Mesendoderm (in vitro differentiated cells): ENCODE data around the gene ESM1.

ENCODE experiments used
- DNase-seq: peaks from one replicate; pipeline ENCODE4 v3.0.0; 2013
- H2AK5ac ChIP-seq: 2 replicates; pipeline ENCODE4 v1.6.1; 2013; ENCODE audit warnings: low read length, inconsistent platforms
- H2BK120ac ChIP-seq: 2 replicates; pipeline ENCODE4 v1.6.1; 2013; ENCODE audit warnings: low read depth, mild to moderate bottlenecking, low read length, moderate library complexity, mixed read lengths
- H2BK15ac ChIP-seq: replicated peaks from 2 replicates; pipeline ENCODE4 v1.6.1; 2013; ENCODE audit warnings: low read depth, mild to moderate bottlenecking, moderate library complexity
- H2BK5ac ChIP-seq: 2 replicates; pipeline ENCODE4 v1.6.1; 2013; ENCODE audit warnings: low read length, inconsistent platforms
- H3K18ac ChIP-seq: 2 replicates; pipeline ENCODE4 v1.6.1; 2013; ENCODE audit warnings: mild to moderate bottlenecking, low read length, mixed read lengths
- H3K23ac ChIP-seq: one replicate; pipeline ENCODE4 v1.6.1; 2013; ENCODE audit warnings: low read length
- H3K27ac ChIP-seq: 2 replicates; pipeline ENCODE4 v1.5.1; 2013; ENCODE audit warnings: low read depth, mild to moderate bottlenecking, inconsistent platforms, low read length, moderate library complexity
- H3K27me3 ChIP-seq: 2 replicates; pipeline ENCODE4 v1.6.1; 2013; ENCODE audit warnings: low read length, control low read depth, mild to moderate bottlenecking, inconsistent platforms; ENCODE audit not compliant: insufficient read depth, poor library complexity
- H3K36me3 ChIP-seq: 2 replicates; pipeline ENCODE4 v1.6.1; 2013; ENCODE audit warnings: low read length, inconsistent platforms; ENCODE audit not compliant: control insufficient read depth, insufficient read depth
- H3K4ac ChIP-seq: one replicate; pipeline ENCODE4 v1.6.1; 2013; ENCODE audit warnings: low read depth, mild to moderate bottlenecking, low read length, moderate library complexity
- H3K4me1 ChIP-seq: 2 replicates; pipeline ENCODE4 v1.6.1; 2013; ENCODE audit warnings: low read depth, low read length, inconsistent platforms; ENCODE audit not compliant: control insufficient read depth
- H3K4me2 ChIP-seq: 2 replicates; pipeline ENCODE4 v1.6.1; 2013; ENCODE audit warnings: low read length
- H3K4me3 ChIP-seq: 2 replicates; pipeline ENCODE4 v1.5.1; 2013; ENCODE audit warnings: mild to moderate bottlenecking, low read length
- H3K56ac ChIP-seq: one replicate; pipeline ENCODE4 v1.6.1; 2013; ENCODE audit warnings: low read length
- H3K79me1 ChIP-seq: 2 replicates; pipeline ENCODE4 v1.6.1; 2013; ENCODE audit warnings: low read length, inconsistent platforms
- H3K79me2 ChIP-seq: 2 replicates; pipeline ENCODE4 v1.6.1; 2013; ENCODE audit warnings: mild to moderate bottlenecking, low read length; ENCODE audit not compliant: control insufficient read depth, insufficient read depth
- H3K9ac ChIP-seq: 2 replicates; pipeline ENCODE4 v1.6.1; 2013; ENCODE audit warnings: low read length, inconsistent platforms
- H4K5ac ChIP-seq: one replicate; pipeline ENCODE4 v1.6.1; 2013; ENCODE audit warnings: low read length
- H4K8ac ChIP-seq: one replicate; pipeline ENCODE4 v1.6.1; 2013; ENCODE audit warnings: low read depth, mild to moderate bottlenecking, control low read depth, low read length, moderate library complexity
- WGBS: extraction: QIAGEN DNeasy Blood & Tissue Kit; methylation state at CpG from one replicate; pipeline ENCODE4 v1.1.7; 2013; ENCODE audit warnings: low lambda C conversion rate, missing lambda C conversion rate; ENCODE audit not compliant: insufficient coverage; ENCODE audit errors: extremely low coverage; 5-methylcytosine and 5-hydroxymethylcytosine counted together

The ESM1 gene

DNA sequence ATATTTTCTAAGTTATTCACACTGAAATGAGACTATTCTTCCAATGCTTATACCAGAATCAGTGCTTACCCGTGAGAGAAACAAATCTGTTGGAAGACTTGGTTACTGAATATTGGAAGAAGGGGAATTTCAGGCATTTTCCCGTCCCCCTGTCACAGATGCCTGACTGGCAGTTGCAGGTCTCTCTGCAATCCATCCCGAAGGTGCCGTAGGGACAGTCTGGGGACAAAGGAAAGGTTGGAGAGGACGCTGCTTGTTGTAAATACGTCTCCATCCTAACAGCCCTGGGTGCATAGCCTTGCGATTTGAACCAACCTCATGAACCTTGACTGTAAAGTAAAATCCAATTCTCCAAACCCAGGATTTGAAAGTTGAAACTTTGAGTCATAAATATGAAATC is 3.5 kb downstream of the ESM1 start:
- Histone ChIP-seq H3K4me1 (no peaks in the 10 kb centered on the region), H3K4ac (no peak overlapping the region), H3K9ac (no peak overlapping the region), H3K36me3 (no peaks in the 10 kb centered on the region), H3K56ac (no peak overlapping the region), H2AK5ac (no peak overlapping the region), H3K23ac (no peak overlapping the region), H3K79me1 (no peaks in the 10 kb centered on the region), H3K4me3 (no peak overlapping the region), H3K27ac (no peak overlapping the region), H2BK15ac (no peak overlapping the region), H3K4me2 (no peak overlapping the region), H2BK120ac (no peak overlapping the region), H3K27me3 (no peaks in the 10 kb centered on the region), H4K8ac (no peak overlapping the region), H4K5ac (no peak overlapping the region), H3K18ac (no peak overlapping the region), H3K79me2 (no peaks in the 10 kb centered on the region), H2BK5ac (no peak overlapping the region)
- no CpG with 5 or more reads among the region's 7 CpGs for WGBS
- no peak for DNase-seq

DNA sequence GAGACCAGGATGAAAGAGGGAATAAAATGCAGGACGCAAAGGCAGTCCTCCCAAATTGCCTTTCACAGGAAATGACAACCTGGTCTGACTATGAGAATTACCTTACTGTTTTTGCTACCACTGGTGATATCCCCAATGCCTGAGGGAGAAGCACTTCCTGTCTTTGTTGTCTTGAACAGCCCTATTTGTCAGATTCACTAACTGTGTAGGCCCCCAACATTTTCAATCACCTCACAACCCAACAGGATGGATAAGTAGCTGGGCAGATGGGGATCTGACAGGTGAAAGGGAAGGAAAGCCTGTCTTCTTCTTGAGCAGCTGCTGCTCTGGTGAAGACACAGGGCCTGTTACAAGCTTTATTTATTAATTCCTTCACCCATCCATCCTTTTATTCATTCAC is 9.7 kb downstream of the ESM1 start:
- Histone ChIP-seq H3K4me1 (no peaks in the 10 kb centered on the region), H3K4ac (no peak overlapping the region), H2BK120ac (no peak overlapping the region), H2BK15ac (no peak overlapping the region), H4K5ac (no peak overlapping the region), H3K27me3 (no peaks in the 10 kb centered on the region), H3K4me2 (no peak overlapping the region), H2AK5ac (no peak overlapping the region), H4K8ac (no peak overlapping the region), H3K4me3 (no peak overlapping the region), H3K79me1 (no peaks in the 10 kb centered on the region), H3K23ac (no peak overlapping the region), H3K27ac (no peak overlapping the region), H2BK5ac (no peak overlapping the region), H3K18ac (no peak overlapping the region), H3K36me3 (no peaks in the 10 kb centered on the region), H3K79me2 (no peaks in the 10 kb centered on the region), H3K56ac (no peak overlapping the region), H3K9ac (no peak overlapping the region)
- no peak for DNase-seq
- no CpG with 5 or more reads among the region's 1 CpG for WGBS

DNA sequence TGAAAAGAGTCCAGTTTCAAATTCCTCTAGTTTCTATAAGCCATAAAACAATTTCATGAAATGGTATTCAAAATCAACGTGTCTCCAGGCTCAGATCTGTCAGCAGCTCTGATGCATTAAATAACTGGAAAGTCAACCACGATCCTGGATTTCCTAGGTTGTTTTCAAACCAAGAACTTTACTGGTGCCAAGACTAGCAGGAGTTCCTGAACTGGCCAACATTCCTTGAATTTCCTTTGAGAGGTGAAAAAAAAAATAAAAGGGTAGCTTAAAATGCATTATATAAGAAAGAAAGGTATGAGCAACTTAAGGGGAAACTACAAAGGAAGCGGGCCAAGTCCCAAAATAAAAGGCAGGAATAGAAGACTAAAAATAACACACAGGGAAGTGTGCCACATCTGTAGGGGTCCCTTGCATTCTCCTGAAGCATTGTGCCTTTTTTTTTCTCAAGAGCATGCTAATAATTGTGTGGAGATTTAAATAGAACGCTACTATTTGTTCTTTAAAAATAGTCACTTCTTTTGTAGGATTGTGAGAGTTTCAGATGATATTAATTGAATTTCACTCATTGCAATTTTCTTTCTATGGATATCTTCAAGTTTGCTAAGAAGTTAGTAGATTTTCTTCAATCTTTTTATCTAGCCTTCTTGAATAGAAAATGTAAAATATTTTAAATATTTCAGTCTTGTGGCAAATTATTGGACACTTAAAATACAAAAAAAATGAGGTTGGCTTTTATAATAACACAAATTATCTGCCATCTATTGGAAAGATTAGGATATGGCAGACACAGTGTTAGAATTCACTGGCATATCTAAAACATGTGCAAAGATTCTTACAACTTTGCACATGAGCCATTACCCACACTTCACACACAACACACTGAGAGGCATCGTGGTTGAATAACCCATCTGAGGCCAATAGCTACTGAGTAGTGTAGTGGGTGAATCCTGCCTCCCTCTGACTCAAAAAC is 15.3 kb downstream of the ESM1 start:
- Histone ChIP-seq H3K9ac (no peak overlapping the region), H3K79me2 (no peaks in the 10 kb centered on the region), H2BK5ac (no peak overlapping the region), H2BK15ac (no peak overlapping the region), H4K5ac (no peak overlapping the region), H3K79me1 (no peaks in the 10 kb centered on the region), H3K4me2 (no peak overlapping the region), H3K27me3 (no peaks in the 10 kb centered on the region), H2AK5ac (no peak overlapping the region), H2BK120ac (no peak overlapping the region), H4K8ac (no peak overlapping the region), H3K23ac (no peak overlapping the region), H3K4me3 (no peak overlapping the region), H3K56ac (no peak overlapping the region), H3K4me1 (no peaks in the 10 kb centered on the region), H3K27ac (no peak overlapping the region), H3K18ac (no peak overlapping the region), H3K36me3 (no peaks in the 10 kb centered on the region), H3K4ac (no peak overlapping the region)
- WGBS = no CpG with 5 or more reads among the region's 5 CpGs
- DNase-seq = no peak

DNA sequence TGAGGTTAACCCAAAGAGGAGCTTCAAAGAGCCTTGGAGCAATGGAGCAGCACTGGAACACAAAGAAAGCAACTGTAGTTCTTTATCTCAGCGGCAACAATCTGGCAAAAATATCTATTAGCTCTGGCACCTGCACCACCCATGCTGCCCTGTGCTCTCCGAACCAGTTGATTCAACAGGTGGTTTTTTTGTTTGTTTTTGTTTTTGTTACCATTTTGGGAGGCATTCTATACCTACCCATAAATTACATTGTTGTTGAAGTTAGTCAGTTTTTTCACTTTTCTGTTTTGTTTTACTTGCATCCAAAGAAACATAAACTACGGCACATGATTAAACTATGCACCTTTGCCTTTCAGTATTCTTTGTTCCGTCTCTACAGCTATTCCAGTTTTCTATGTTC is 16.2 kb downstream of the ESM1 start:
- Histone ChIP-seq H2BK15ac (no peak overlapping the region), H2BK120ac (no peak overlapping the region), H4K5ac (no peak overlapping the region), H4K8ac (no peak overlapping the region), H3K36me3 (no peaks in the 10 kb centered on the region), H3K23ac (no peak overlapping the region), H3K79me1 (no peaks in the 10 kb centered on the region), H3K18ac (no peak overlapping the region), H3K9ac (no peak overlapping the region), H2BK5ac (no peak overlapping the region), H3K27ac (no peak overlapping the region), H3K4me1 (no peaks in the 10 kb centered on the region), H3K4ac (no peak overlapping the region), H3K27me3 (no peaks in the 10 kb centered on the region), H3K79me2 (no peaks in the 10 kb centered on the region), H3K56ac (no peak overlapping the region), H3K4me3 (no peak overlapping the region), H2AK5ac (no peak overlapping the region), H3K4me2 (no peak overlapping the region)
- DNase-seq = no peak
- WGBS = no CpG with 5 or more reads among the region's 4 CpGs

DNA sequence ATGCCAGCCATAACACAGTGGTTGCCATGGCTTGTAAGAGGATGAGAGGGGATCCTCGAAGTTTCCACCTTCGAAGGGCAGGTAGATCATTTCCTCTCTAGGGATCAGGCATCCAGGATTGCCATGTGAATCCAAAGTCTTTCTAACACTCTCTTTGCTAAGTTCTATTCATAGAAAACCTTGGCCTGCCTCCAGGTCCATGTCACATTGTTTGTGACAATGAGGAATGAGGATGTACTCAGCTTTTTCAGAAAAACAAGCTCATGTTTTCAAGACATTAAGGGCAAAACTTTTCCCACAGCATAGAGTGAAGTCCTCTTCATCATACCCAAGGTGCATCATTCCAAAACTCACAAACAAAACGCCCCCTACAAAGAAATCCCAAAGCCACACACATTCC is 19.6 kb downstream of the ESM1 start:
- no peak overlapping the region for H4K5ac ChIP-seq
- H3K4me2 ChIP-seq = no peak overlapping the region
- H3K36me3 ChIP-seq = no peaks in the 10 kb centered on the region
- no peak overlapping the region for H3K23ac ChIP-seq
- no CpG with 5 or more reads among the region's 3 CpGs for WGBS
- H2BK120ac ChIP-seq = no peak overlapping the region
- H3K4ac ChIP-seq = no peak overlapping the region
- H3K18ac ChIP-seq = no peak overlapping the region
- H3K79me2 ChIP-seq = no peaks in the 10 kb centered on the region
- H2BK15ac ChIP-seq = no peak overlapping the region
- no peak overlapping the region for H3K27ac ChIP-seq
- H3K4me3 ChIP-seq = no peak overlapping the region
- no peaks in the 10 kb centered on the region for H3K27me3 ChIP-seq
- no peak overlapping the region for H2AK5ac ChIP-seq
- H3K56ac ChIP-seq = no peak overlapping the region
- H2BK5ac ChIP-seq = no peak overlapping the region
- no peak overlapping the region for H3K9ac ChIP-seq
- H3K79me1 ChIP-seq = no peaks in the 10 kb centered on the region
- no peak overlapping the region for H4K8ac ChIP-seq
- no peaks in the 10 kb centered on the region for H3K4me1 ChIP-seq
- DNase-seq = no peak

DNA sequence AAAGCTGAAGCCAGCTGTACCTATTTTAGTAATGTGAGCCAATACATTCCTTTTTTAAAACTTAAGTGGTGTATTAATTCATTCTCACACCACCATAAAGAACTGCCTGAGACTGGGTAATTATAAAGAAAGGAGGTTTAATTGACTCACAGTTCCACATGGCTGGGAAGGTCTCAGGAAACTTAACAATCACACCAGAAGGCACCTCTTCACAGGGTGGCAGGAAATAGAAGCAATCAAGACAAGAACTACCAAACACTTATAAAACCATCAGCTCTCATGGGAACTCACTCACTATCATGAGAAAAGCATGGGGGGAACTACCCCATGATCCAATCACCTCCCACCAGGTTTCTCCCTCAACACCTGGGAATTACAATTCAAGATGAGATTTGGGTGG is 21.0 kb downstream of the ESM1 start:
- no peak overlapping the region for H4K5ac ChIP-seq
- no peak for DNase-seq

More for the DNA sequence above, 21.0 kb downstream of the ESM1 start:
- no peak overlapping the region for H3K9ac ChIP-seq
- H3K79me2 ChIP-seq = no peaks in the 10 kb centered on the region
- H3K56ac ChIP-seq = no peak overlapping the region
- H3K27me3 ChIP-seq = no peaks in the 10 kb centered on the region
- no peak overlapping the region for H3K4me2 ChIP-seq
- H3K27ac ChIP-seq = no peak overlapping the region
- H3K4me1 ChIP-seq = no peaks in the 10 kb centered on the region
- H3K23ac ChIP-seq = no peak overlapping the region
- H3K4ac ChIP-seq = no peak overlapping the region
- no peak overlapping the region for H2BK15ac ChIP-seq
- H3K4me3 ChIP-seq = no peak overlapping the region
- no peaks in the 10 kb centered on the region for H3K36me3 ChIP-seq
- H2AK5ac ChIP-seq = no peak overlapping the region
- no peak overlapping the region for H2BK120ac ChIP-seq
- no peaks in the 10 kb centered on the region for H3K79me1 ChIP-seq
- no peak overlapping the region for H3K18ac ChIP-seq
- no peak overlapping the region for H2BK5ac ChIP-seq
- no peak overlapping the region for H4K8ac ChIP-seq
